GM03348 (cell line): ENCODE measurements around the gene KCNIP3.

Experiments
- DNase-seq: peaks from one replicate; pipeline ENCODE4 v3.0.0; 2012; ENCODE audit warnings: low spot score

Gene KCNIP3

GRCh38 chr2:95275151-95275515 lies 22.0 kb upstream of the KCNIP3 start:
- DNase-seq, result no peak

- DNase-seq, result no peak
Observed at GRCh38 chr2:95275601-95276243, 21.4 kb upstream of the KCNIP3 start.

GRCh38 chr2:95276244-95276887 lies 20.8 kb upstream of the KCNIP3 start:
- DNase-seq, result no peak

- DNase-seq, result no peak
Observed at GRCh38 chr2:95276888-95277245, 20.3 kb upstream of the KCNIP3 start.

- DNase-seq, result no peak
Observed at GRCh38 chr2:95277246-95277906, 19.8 kb upstream of the KCNIP3 start.

GRCh38 chr2:95278051-95278471 lies 19.1 kb upstream of the KCNIP3 start:
- DNase-seq, result peak; percentile 87

GRCh38 chr2:95278637-95279225 lies 18.4 kb upstream of the KCNIP3 start:
- DNase-seq, result no peak

GRCh38 chr2:95279435-95280035 lies 17.6 kb upstream of the KCNIP3 start:
- DNase-seq, result no peak

- DNase-seq, result no peak
Observed at GRCh38 chr2:95281071-95281470, 16.1 kb upstream of the KCNIP3 start.

- no peak for DNase-seq
Observed at GRCh38 chr2:95281786-95282185, 15.4 kb upstream of the KCNIP3 start.

- DNase-seq, result no peak
Observed at GRCh38 chr2:95282458-95282857, 14.7 kb upstream of the KCNIP3 start.

GRCh38 chr2:95283562-95283961 lies 13.6 kb upstream of the KCNIP3 start:
- DNase-seq, result no peak

- no peak for DNase-seq
Observed at GRCh38 chr2:95284886-95285541, 12.1 kb upstream of the KCNIP3 start.

GRCh38 chr2:95285542-95285932 lies 11.6 kb upstream of the KCNIP3 start:
- DNase-seq, result no peak

GRCh38 chr2:95287336-95287735 lies 9.8 kb upstream of the KCNIP3 start:
- no peak for DNase-seq

GRCh38 chr2:95287806-95288205 lies 9.3 kb upstream of the KCNIP3 start:
- DNase-seq, result no peak

GRCh38 chr2:95289253-95289652 lies 7.9 kb upstream of the KCNIP3 start:
- no peak for DNase-seq

GRCh38 chr2:95291222-95291621 lies 5.9 kb upstream of the KCNIP3 start:
- no peak for DNase-seq

- DNase-seq, result no peak
Observed at GRCh38 chr2:95292623-95293260, 4.4 kb upstream of the KCNIP3 start.

- DNase-seq, result no peak
Observed at GRCh38 chr2:95294579-95295250, 2.4 kb upstream of the KCNIP3 start.

GRCh38 chr2:95295376-95295775 lies 1.8 kb upstream of the KCNIP3 start:
- DNase-seq, result no peak
